ENCODE data around the gene BAZ2B.

The BAZ2B gene

GRCh38 chr2:159454185-159454584 is 162.2 kb downstream of the BAZ2B start:
- TF ChIP-seq Cebpa-rat (IDR thresholded peaks at IDR 0.05): no peak
- peaks cover 0 to 12% (median 0%) of the 10 kb centered on the region in 10 experiments; a peak in 2 of 20 replicates for H3K4me1 ChIP-seq
- H3K27me3 ChIP-seq: no peaks in the 10 kb centered on the region
- peaks cover 0 to 5% (median 0%) of the 10 kb centered on the region in 11 experiments; a peak in 2 of 22 replicates for H4K20me1 ChIP-seq
- H3K9me3 ChIP-seq (replicated peaks in 1 of 11): no peaks in the 10 kb centered on the region
- no peak overlapping the region for H3K9ac ChIP-seq
- H3K36me3 ChIP-seq: peaks cover 0 to 38% (median 0%) of the 10 kb centered on the region in 11 experiments; a peak in 5 of 22 replicates
- H3K27ac ChIP-seq: no peak overlapping the region
- no peak overlapping the region for H3K4me2 ChIP-seq
- H3K4me3 ChIP-seq: no peak overlapping the region

- no peak overlapping the region for H3K4me2 ChIP-seq
- no peaks in the 10 kb centered on the region for H3K4me1 ChIP-seq
- H4K20me1 ChIP-seq: no peaks in the 10 kb centered on the region
- no peak overlapping the region for H3K27ac ChIP-seq
- no peak overlapping the region for H3K9ac ChIP-seq
- no peak for TF ChIP-seq Cebpa-rat (IDR thresholded peaks at IDR 0.05)
- no peak overlapping the region for H3K4me3 ChIP-seq
- H3K9me3 ChIP-seq (replicated peaks in 1 of 11): 0 out of 22 replicates have a peak, but pooled peaks cover 0 to 4% (median 0%) of the 10 kb centered on the region in 11 experiments
- H3K36me3 ChIP-seq: peaks cover 20 to 68% (median 30%) of the 10 kb centered on the region in 11 experiments
- no peaks in the 10 kb centered on the region for H3K27me3 ChIP-seq
Observed at GRCh38 chr2:159450180-159450579, 166.2 kb downstream of the BAZ2B start.

GRCh38 chr2:159449504-159450124 is 166.7 kb downstream of the BAZ2B start:
- no peak overlapping the region for H3K4me2 ChIP-seq
- 0 out of 22 replicates have a peak, but pooled peaks cover 0 to 4% (median 0%) of the 10 kb centered on the region in 11 experiments for H3K9me3 ChIP-seq (replicated peaks in 1 of 11)
- H3K4me1 ChIP-seq: no peaks in the 10 kb centered on the region
- H3K27me3 ChIP-seq: no peaks in the 10 kb centered on the region
- H4K20me1 ChIP-seq: no peaks in the 10 kb centered on the region
- no peak for TF ChIP-seq Cebpa-rat (IDR thresholded peaks at IDR 0.05)
- no peak overlapping the region for H3K4me3 ChIP-seq
- H3K36me3 ChIP-seq: peaks cover 25 to 74% (median 35%) of the 10 kb centered on the region in 11 experiments
- no peak overlapping the region for H3K27ac ChIP-seq
- no peak overlapping the region for H3K9ac ChIP-seq

- H3K4me1 ChIP-seq: peaks cover 0 to 17% (median 8%) of the 10 kb centered on the region in 10 experiments; a peak in 11 of 20 replicates
- 0 out of 22 replicates have a peak, but pooled peaks cover 0 to 4% (median 0%) of the 10 kb centered on the region in 11 experiments for H3K9me3 ChIP-seq (replicated peaks in 1 of 11)
- no peak overlapping the region for H3K4me2 ChIP-seq
- no peaks in the 10 kb centered on the region for H3K27me3 ChIP-seq
- no peak for TF ChIP-seq Cebpa-rat (IDR thresholded peaks at IDR 0.05)
- H3K27ac ChIP-seq: no peak overlapping the region
- H3K36me3 ChIP-seq: peaks cover 34 to 84% (median 49%) of the 10 kb centered on the region in 11 experiments
- no peak overlapping the region for H3K4me3 ChIP-seq
- no peak overlapping the region for H3K9ac ChIP-seq
- no peaks in the 10 kb centered on the region for H4K20me1 ChIP-seq
Observed at GRCh38 chr2:159446817-159447216, 169.5 kb downstream of the BAZ2B start.

GRCh38 chr2:159446201-159446600 is 170.1 kb downstream of the BAZ2B start:
- Histone ChIP-seq H3K27ac (no peak overlapping the region), H3K4me3 (no peak overlapping the region), H3K27me3 (no peaks in the 10 kb centered on the region), H3K4me1 (peaks cover 0 to 19% (median 8%) of the 10 kb centered on the region in 10 experiments; a peak in 11 of 20 replicates), H3K9me3 (replicated peaks in 1 of 11) (0 out of 22 replicates have a peak, but pooled peaks cover 0 to 4% (median 0%) of the 10 kb centered on the region in 11 experiments), H4K20me1 (no peaks in the 10 kb centered on the region), H3K9ac (no peak overlapping the region), H3K36me3 (peaks cover 34 to 90% (median 50%) of the 10 kb centered on the region in 11 experiments), H3K4me2 (no peak overlapping the region)
- TF ChIP-seq Cebpa-rat (IDR thresholded peaks at IDR 0.05): no peak

- no peak overlapping the region for H3K9ac ChIP-seq
- H3K27me3 ChIP-seq: no peaks in the 10 kb centered on the region
- peaks cover 34 to 94% (median 54%) of the 10 kb centered on the region in 11 experiments for H3K36me3 ChIP-seq
- no peak overlapping the region for H3K4me3 ChIP-seq
- H3K4me2 ChIP-seq: no peak overlapping the region
- H3K9me3 ChIP-seq (replicated peaks in 1 of 11): 0 out of 22 replicates have a peak, but pooled peaks cover 0 to 4% (median 0%) of the 10 kb centered on the region in 11 experiments
- H3K4me1 ChIP-seq: peaks cover 0 to 19% (median 8%) of the 10 kb centered on the region in 10 experiments; a peak in 11 of 20 replicates
- H3K27ac ChIP-seq: no peak overlapping the region
- no peak for TF ChIP-seq Cebpa-rat (IDR thresholded peaks at IDR 0.05)
- no peaks in the 10 kb centered on the region for H4K20me1 ChIP-seq
Observed at GRCh38 chr2:159445307-159445706, 171.0 kb downstream of the BAZ2B start.

- H3K9me3 ChIP-seq (replicated peaks in 1 of 11): 0 out of 22 replicates have a peak, but pooled peaks cover 0 to 4% (median 0%) of the 10 kb centered on the region in 11 experiments
- peaks cover 34 to 94% (median 55%) of the 10 kb centered on the region in 11 experiments for H3K36me3 ChIP-seq
- no peaks in the 10 kb centered on the region for H3K27me3 ChIP-seq
- no peak for TF ChIP-seq Cebpa-rat (IDR thresholded peaks at IDR 0.05)
- no peak overlapping the region for H3K9ac ChIP-seq
- H4K20me1 ChIP-seq: no peaks in the 10 kb centered on the region
- peaks cover 0 to 19% (median 8%) of the 10 kb centered on the region in 10 experiments; a peak in 11 of 20 replicates for H3K4me1 ChIP-seq
- H3K27ac ChIP-seq: no peak overlapping the region
- H3K4me2 ChIP-seq: no peak overlapping the region
- H3K4me3 ChIP-seq: no peak overlapping the region
Observed at GRCh38 chr2:159444754-159445153, 171.6 kb downstream of the BAZ2B start.

- H3K27me3 ChIP-seq: no peaks in the 10 kb centered on the region
- no peak overlapping the region for H3K27ac ChIP-seq
- peaks cover 50 to 99% (median 63%) of the 10 kb centered on the region in 11 experiments for H3K36me3 ChIP-seq
- H3K9ac ChIP-seq: no peak overlapping the region
- H3K4me3 ChIP-seq: no peak overlapping the region
- peaks cover 0 to 19% (median 8%) of the 10 kb centered on the region in 10 experiments; a peak in 11 of 20 replicates for H3K4me1 ChIP-seq
- H3K9me3 ChIP-seq (replicated peaks in 1 of 11): no peaks in the 10 kb centered on the region
- H3K4me2 ChIP-seq: peak overlapping the region in 6 of 11 experiments; percentile 16 to 52 (median 42); a peak in 10 of 22 replicates
- no peaks in the 10 kb centered on the region for H4K20me1 ChIP-seq
- no peak for TF ChIP-seq Cebpa-rat (IDR thresholded peaks at IDR 0.05)
Observed at GRCh38 chr2:159442159-159442852, 174.0 kb downstream of the BAZ2B start.

GRCh38 chr2:159441182-159441581 is 175.2 kb downstream of the BAZ2B start:
- H3K9me3 ChIP-seq (replicated peaks in 1 of 11): no peaks in the 10 kb centered on the region
- no peaks in the 10 kb centered on the region for H3K27me3 ChIP-seq
- no peak overlapping the region for H3K4me3 ChIP-seq
- peaks cover 46 to 99% (median 62%) of the 10 kb centered on the region in 11 experiments for H3K36me3 ChIP-seq
- no peak overlapping the region for H3K9ac ChIP-seq
- no peaks in the 10 kb centered on the region for H4K20me1 ChIP-seq
- no peak overlapping the region for H3K27ac ChIP-seq
- H3K4me1 ChIP-seq: peaks cover 0 to 19% (median 8%) of the 10 kb centered on the region in 10 experiments; a peak in 11 of 20 replicates
- no peak for TF ChIP-seq Cebpa-rat (IDR thresholded peaks at IDR 0.05)
- no peak overlapping the region for H3K4me2 ChIP-seq
